ENCODE measurements around the gene TTLL8. TPM values are rescaled to one million over a fixed set of nuclear protein-coding genes. Genes with fewer than 3 reads are reported as not detected.

Gene TTLL8
- total RNA-seq, 4 donors from 2014 or later, result not detected

DNA sequence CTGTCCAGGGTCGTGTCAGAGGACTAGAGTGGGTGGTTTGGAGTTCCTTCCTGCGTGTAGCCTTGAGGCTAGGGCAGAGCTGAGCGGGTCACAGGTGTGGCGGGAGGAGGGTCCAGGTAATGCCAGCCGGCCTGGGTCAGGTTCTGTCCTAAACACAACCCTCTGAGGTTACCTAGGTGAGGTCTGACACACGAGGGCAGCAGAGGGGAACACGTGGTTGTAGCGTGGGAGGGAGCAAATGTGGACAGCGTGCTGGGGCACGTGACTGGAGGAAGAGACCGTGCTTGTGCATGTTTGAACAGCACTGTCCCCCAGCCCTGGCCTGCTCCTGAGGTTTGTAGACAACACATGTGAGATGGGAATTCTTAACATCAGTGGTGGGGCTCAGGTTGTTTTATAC is 44.8 kb upstream of the TTLL8 start:
- TF ChIP-seq, protein P1, sequence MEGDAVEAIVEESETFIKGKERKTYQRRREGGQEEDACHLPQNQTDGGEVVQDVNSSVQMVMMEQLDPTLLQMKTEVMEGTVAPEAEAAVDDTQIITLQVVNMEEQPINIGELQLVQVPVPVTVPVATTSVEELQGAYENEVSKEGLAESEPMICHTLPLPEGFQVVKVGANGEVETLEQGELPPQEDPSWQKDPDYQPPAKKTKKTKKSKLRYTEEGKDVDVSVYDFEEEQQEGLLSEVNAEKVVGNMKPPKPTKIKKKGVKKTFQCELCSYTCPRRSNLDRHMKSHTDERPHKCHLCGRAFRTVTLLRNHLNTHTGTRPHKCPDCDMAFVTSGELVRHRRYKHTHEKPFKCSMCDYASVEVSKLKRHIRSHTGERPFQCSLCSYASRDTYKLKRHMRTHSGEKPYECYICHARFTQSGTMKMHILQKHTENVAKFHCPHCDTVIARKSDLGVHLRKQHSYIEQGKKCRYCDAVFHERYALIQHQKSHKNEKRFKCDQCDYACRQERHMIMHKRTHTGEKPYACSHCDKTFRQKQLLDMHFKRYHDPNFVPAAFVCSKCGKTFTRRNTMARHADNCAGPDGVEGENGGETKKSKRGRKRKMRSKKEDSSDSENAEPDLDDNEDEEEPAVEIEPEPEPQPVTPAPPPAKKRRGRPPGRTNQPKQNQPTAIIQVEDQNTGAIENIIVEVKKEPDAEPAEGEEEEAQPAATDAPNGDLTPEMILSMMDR (IDR thresholded peaks at IDR 0.05), result no peak
- no peak for TF ChIP-seq EP300 (IDR thresholded peaks at IDR 0.05; ENCODE audit: low read depth)
- TF ChIP-seq POLR2AphosphoS5 (IDR thresholded peaks at IDR 0.05), result no peak
- TF ChIP-seq POLR2A (IDR thresholded peaks at IDR 0.05), result no peak
- H3K27ac ChIP-seq, result no peak overlapping the region
- H3K4me3 ChIP-seq, result no peak overlapping the region
- 50% methylated on average over 11 of the region's 11 CpGs; no CpG with 5 or more reads in 1 of the 2 donors for WGBS, 2 donors (ENCODE audit: low coverage in 1 of 2)
- in situ Hi-C loops (cut with MboI; ENCODE audit: low pct_ligation_motif_present in 1 of 4, low pct_unique_long_range_greater_than_20kb in 1 of 4, low sequenced_read_pairs in 3 of 4), result no loop called here
- peaks cover 11% of the 10 kb centered on the region for H3K27me3 ChIP-seq
- H3K9me3 ChIP-seq, result no peaks in the 10 kb centered on the region
- no peaks in the 10 kb centered on the region for H3K4me1 ChIP-seq
- intact Hi-C loops (cut with DNase I; ENCODE audit: low total_unique reads), result no loop called here
- DNase-seq, result no peak
- no peaks in the 10 kb centered on the region for H3K36me3 ChIP-seq

DNA sequence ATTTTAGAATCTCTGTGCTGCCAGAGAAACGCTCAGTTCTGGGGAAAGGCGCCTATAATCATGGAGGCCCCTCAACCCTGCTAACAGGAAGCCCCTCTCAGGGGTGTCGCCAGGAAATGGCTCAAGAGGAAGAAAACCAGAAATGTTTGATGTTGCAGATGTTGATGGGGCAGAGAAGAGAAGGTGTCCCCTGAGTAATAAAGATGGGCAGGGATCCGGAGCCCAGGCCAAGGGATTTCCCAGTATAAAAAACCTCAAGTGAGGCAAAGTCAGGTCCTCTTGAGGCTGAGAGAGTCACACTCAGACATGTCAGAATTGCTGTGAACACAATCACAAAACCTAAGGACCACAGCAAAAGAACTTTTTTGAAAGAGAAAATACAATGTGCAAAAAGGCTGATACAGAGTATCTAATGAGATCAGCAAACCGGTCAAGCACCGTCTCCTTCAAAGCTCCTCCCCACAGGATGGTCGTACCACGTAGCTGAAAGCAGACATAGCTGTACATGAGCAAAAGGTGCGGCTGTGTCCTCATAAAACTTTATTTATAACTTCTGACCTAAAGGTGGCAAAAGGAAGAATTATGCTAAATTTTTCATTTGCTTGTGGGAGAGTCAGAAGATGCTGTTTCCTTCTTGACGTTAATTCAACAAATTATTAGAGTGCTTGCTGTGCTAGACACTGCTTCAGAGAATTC is 43.9 kb upstream of the TTLL8 start:
- 55 to 60% methylated on average over 10 of the region's 10 CpGs for WGBS, 2 donors (ENCODE audit: low coverage in 1 of 2)
- no peak overlapping the region for H3K27ac ChIP-seq
- TF ChIP-seq EP300 (IDR thresholded peaks at IDR 0.05; ENCODE audit: low read depth), result no peak
- no peak for TF ChIP-seq POLR2A (IDR thresholded peaks at IDR 0.05)
- TF ChIP-seq, protein P1 (IDR thresholded peaks at IDR 0.05), result no peak
- no peak for TF ChIP-seq POLR2AphosphoS5 (IDR thresholded peaks at IDR 0.05)
- H3K4me1 ChIP-seq, result no peaks in the 10 kb centered on the region
- H3K9me3 ChIP-seq, result no peaks in the 10 kb centered on the region
- no peak overlapping the region for H3K4me3 ChIP-seq
- intact Hi-C loops (cut with DNase I; ENCODE audit: low total_unique reads), result no loop called here
- peaks cover 14% of the 10 kb centered on the region for H3K27me3 ChIP-seq
- DNase-seq, result no peak
- H3K36me3 ChIP-seq, result no peaks in the 10 kb centered on the region
- in situ Hi-C loops (cut with MboI; ENCODE audit: low pct_ligation_motif_present in 1 of 4, low pct_unique_long_range_greater_than_20kb in 1 of 4, low sequenced_read_pairs in 3 of 4), result no loop called here

DNA sequence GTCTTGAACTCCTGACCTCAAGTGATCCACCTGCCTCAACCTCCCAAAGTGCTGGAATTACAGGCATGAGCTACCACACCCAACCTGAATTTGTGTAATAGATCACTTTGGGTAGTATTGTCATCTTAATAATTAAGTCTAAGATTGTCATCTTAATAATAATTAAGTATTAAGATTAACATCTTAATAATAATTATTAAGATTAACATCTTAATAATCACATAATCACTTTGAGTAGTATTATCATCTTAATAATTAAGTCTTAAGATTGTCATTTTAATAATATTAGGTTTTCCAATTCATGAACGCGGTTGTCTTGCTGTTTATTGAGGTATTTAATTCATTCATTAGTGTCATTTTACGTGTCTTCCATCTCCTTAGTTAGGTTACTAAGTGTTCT is 40.0 kb upstream of the TTLL8 start:
- no peaks in the 10 kb centered on the region for H3K36me3 ChIP-seq
- peaks cover 35% of the 10 kb centered on the region for H3K27me3 ChIP-seq
- H3K4me3 ChIP-seq, result no peak overlapping the region
- no peaks in the 10 kb centered on the region for H3K9me3 ChIP-seq
- intact Hi-C loops (cut with DNase I; ENCODE audit: low total_unique reads), result no loop called here
- no peak for DNase-seq
- TF ChIP-seq POLR2AphosphoS5 (IDR thresholded peaks at IDR 0.05) (no peak), POLR2A (IDR thresholded peaks at IDR 0.05) (no peak), EP300 (IDR thresholded peaks at IDR 0.05; ENCODE audit: low read depth) (no peak)
- TF ChIP-seq, protein P1 (IDR thresholded peaks at IDR 0.05), result no peak
- H3K4me1 ChIP-seq, result no peaks in the 10 kb centered on the region
- in situ Hi-C loops (cut with MboI; ENCODE audit: low pct_ligation_motif_present in 1 of 4, low pct_unique_long_range_greater_than_20kb in 1 of 4, low sequenced_read_pairs in 3 of 4), result no loop called here
- H3K27ac ChIP-seq, result no peak overlapping the region
- WGBS, 2 donors (ENCODE audit: low coverage in 1 of 2), result 91 to 95% methylated on average over 3 of the region's 3 CpGs

DNA sequence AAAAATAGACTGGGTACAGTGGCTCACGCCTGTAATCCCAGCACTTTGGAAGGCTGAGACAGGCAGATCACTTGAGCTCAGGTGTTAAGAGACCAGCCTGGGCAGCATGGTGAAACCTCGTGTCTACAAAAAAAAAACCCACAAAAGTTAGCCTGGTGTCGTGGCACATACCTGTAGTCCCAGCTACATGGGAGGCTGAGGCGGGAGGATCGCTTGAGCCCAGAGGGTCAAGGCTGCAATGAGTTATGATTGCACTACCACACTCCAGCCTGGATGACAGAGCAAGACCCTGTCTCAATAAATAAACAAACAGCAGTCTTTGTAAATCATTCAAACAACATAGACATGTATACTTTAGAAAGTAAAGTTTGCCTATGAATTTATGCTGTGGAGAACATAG is 34.2 kb upstream of the TTLL8 start:
- peaks cover 52% of the 10 kb centered on the region for H3K27me3 ChIP-seq
- in situ Hi-C loops (cut with MboI; ENCODE audit: low pct_ligation_motif_present in 1 of 4, low pct_unique_long_range_greater_than_20kb in 1 of 4, low sequenced_read_pairs in 3 of 4), result no loop called here
- intact Hi-C loops (cut with DNase I; ENCODE audit: low total_unique reads), result no loop called here
- no peak overlapping the region for H3K27ac ChIP-seq
- no peak for DNase-seq
- WGBS, 2 donors (ENCODE audit: low coverage in 1 of 2), result 64% methylated on average over 5 of the region's 5 CpGs; no CpG with 5 or more reads in 1 of the 2 donors
- no peaks in the 10 kb centered on the region for H3K4me1 ChIP-seq
- TF ChIP-seq POLR2AphosphoS5 (IDR thresholded peaks at IDR 0.05), result no peak
- no peaks in the 10 kb centered on the region for H3K9me3 ChIP-seq
- H3K4me3 ChIP-seq, result no peak overlapping the region
- H3K36me3 ChIP-seq, result no peaks in the 10 kb centered on the region
